Cardiac fibroblast (primary cell): Measurements from ENCODE around the gene RELA.

Experiments used
- DNase-seq, 2 donors: peaks; one replicate each; pipeline versions ENCODE4 v3.0.0 to v3.0.0-alpha.2; 2010; ENCODE audit warnings: low read depth in 2 of 2
- H3K4me3 ChIP-seq, 2 donors: replicated peaks in 1 of 2; 1 replicate in 1 of 2; 2 replicates in 1 of 2; pipeline ENCODE4 v1.5.1; 2011; ENCODE audit warnings: low read depth in 2 of 2, low read length in 2 of 2, mild to moderate bottlenecking in 2 of 2, moderate library complexity in 1 of 2
- CTCF ChIP-seq: IDR thresholded peaks from one replicate; pipeline ENCODE4 v1.5.1; 2011; ENCODE audit warnings: low read depth, mild to moderate bottlenecking, low read length, inconsistent platforms

Gene RELA

DNA sequence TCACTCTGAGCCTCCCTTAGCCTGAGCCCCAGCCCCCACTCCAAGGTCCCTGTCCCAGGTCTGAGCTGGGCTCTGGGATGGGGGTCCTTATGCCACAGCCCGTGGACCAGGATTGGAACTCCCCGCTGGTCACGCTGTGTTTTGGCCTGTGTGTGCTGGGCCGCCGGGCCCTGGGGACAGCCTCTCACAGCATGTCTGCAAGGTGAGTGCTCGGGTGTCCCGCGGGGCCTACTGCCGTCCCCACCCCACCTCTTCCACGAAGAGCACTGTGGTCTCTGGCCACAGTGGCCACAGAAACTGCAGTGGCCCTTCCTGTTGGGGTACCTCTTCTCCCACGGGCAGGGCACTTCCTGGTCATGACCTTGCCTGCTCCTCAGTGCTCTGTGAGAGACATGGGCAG, 28.3 kb downstream of the RELA start:
- no peak for TF ChIP-seq CTCF
- no peak for DNase-seq
- H3K4me3 ChIP-seq: no peak overlapping the region

GRCh38 chr11:65634109-65634436, 28.6 kb downstream of the RELA start:
- TF ChIP-seq CTCF: no peak
- no peak overlapping the region for H3K4me3 ChIP-seq
- DNase-seq: no peak

DNA sequence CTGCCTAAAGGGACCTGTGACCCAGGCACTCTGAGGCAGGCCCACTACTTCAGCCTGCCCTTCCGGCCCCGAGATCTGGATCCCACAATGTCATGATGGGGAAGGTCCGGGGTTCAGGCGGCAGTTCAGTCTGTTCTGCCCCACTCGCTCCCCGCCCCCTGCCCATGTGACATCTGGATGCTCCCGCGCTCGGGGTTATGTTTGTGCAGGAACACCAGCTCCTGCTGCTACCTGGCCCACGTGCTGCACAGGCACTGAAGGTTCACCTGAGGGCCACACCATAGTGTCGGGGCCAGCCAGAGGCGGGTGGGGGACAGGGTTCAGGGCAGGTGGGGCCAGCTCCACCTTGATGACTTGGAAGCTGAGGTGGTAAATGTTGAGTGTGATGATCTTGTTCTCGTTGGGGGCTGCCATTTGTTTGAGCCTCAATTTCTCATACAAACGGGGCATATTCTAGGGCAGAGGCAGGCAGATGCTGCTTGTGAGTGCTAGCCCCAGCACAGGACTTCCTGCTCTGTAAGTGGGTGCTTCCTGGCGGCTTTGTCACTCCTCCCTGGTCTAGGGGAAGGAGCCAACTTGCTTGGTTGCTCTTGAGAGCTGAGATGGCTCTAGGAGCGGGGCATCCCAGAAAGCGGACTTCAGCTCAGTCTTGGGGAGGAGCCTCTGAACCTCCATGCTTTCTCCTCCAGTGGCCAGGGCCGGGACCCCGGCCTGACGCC, 29.2 kb downstream of the RELA start:
- no peak overlapping the region for H3K4me3 ChIP-seq
- DNase-seq: no peak
- no peak for TF ChIP-seq CTCF

DNA sequence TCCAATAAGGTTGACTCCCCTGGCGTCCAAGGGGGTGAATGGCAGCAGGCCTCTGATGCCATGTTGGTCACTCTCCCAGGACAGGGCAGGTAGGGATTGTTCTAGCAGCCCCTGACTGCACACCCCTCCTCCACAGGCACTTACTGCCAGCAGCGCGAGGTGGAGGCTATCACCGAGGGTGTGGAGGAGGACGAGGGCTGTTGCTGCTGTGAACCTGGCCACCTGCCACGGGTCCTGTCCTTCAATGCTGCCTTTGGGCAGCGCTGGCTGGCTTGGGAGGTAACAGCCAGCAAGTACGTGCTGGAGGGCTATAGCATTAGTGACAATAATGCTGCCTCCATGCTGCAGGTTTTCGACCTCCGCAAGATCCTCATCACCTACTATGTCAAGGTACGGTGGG, 32.5 kb downstream of the RELA start:
- DNase-seq: no peak
- no peak overlapping the region for H3K4me3 ChIP-seq
- TF ChIP-seq CTCF: no peak

- no peak for TF ChIP-seq CTCF
- no peak for DNase-seq
- no peak overlapping the region for H3K4me3 ChIP-seq
These were observed 33.1 kb downstream of the RELA start for GRCh38 chr11:65629579-65629978.

DNA sequence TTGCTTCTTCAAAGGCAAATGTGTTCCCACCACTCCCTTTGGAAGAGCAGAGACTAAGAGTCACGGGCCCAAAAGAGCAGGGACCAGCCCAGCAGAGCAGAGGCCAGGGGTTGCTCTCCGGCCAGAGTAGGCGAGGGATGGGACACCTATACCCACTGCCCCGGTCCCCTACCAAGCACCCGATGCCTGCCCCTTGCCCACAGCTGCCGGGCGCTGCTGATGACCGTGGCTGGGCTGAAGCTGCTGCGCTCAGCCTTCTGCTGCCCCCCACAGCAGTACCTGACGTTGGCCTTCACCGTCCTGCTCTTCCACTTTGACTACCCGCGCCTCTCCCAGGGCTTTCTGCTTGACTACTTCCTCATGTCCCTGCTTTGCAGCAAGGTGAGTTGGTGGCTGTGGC, 35.5 kb downstream of the RELA start:
- TF ChIP-seq CTCF: no peak
- H3K4me3 ChIP-seq: no peak overlapping the region
- DNase-seq: no peak
